GM12864 (cell line): ENCODE measurements around the gene MYL12A.

Source experiments
- DNase-seq: peaks from one replicate; pipeline ENCODE4 v3.0.0-alpha.2; 2011; ENCODE audit warnings: low read depth
- H3K4me3 ChIP-seq: 2 replicates; pipeline ENCODE4 v1.5.1; 2011; ENCODE audit warnings: mild to moderate bottlenecking, low read depth, low read length, control low read depth
- CTCF ChIP-seq: IDR thresholded peaks from 2 replicates; pipeline ENCODE4 v1.5.1; 2011; ENCODE audit warnings: low read depth, mild to moderate bottlenecking, moderate library complexity, low read length, control low read depth, inconsistent platforms; ENCODE audit errors: missing control alignments

Gene MYL12A

GRCh38 chr18:3225588-3225987, 22.0 kb upstream of the MYL12A start:
- TF ChIP-seq CTCF = no peak
- DNase-seq = no peak
- no peak overlapping the region for H3K4me3 ChIP-seq

- no peak for DNase-seq
- no peak overlapping the region for H3K4me3 ChIP-seq
- TF ChIP-seq CTCF = no peak
These were observed 21.6 kb upstream of the MYL12A start for GRCh38 chr18:3226048-3226447.

- no peak for TF ChIP-seq CTCF
- no peak overlapping the region for H3K4me3 ChIP-seq
- no peak for DNase-seq
These were observed 16.9 kb upstream of the MYL12A start for GRCh38 chr18:3230401-3231334.

- no peak for TF ChIP-seq CTCF
- no peak for DNase-seq
- no peak overlapping the region for H3K4me3 ChIP-seq
These were observed 14.6 kb upstream of the MYL12A start for GRCh38 chr18:3233004-3233403.

GRCh38 chr18:3233433-3234168, 14.0 kb upstream of the MYL12A start:
- TF ChIP-seq CTCF = no peak
- no peak overlapping the region for H3K4me3 ChIP-seq

GRCh38 chr18:3234457-3234856, 13.1 kb upstream of the MYL12A start:
- DNase-seq = no peak
- TF ChIP-seq CTCF = no peak
- H3K4me3 ChIP-seq = no peak overlapping the region

More at GRCh38 chr18:3233433-3234168, 14.0 kb upstream of the MYL12A start:
- no peak for DNase-seq
